ENCODE results near the gene CDHR1.
"Not testable (repeated sequence)": the region's sequence is repeated elsewhere in the genome, so short reads cannot be mapped to it uniquely, and the experiment has no call there.

- TF ChIP-seq, protein P1, sequence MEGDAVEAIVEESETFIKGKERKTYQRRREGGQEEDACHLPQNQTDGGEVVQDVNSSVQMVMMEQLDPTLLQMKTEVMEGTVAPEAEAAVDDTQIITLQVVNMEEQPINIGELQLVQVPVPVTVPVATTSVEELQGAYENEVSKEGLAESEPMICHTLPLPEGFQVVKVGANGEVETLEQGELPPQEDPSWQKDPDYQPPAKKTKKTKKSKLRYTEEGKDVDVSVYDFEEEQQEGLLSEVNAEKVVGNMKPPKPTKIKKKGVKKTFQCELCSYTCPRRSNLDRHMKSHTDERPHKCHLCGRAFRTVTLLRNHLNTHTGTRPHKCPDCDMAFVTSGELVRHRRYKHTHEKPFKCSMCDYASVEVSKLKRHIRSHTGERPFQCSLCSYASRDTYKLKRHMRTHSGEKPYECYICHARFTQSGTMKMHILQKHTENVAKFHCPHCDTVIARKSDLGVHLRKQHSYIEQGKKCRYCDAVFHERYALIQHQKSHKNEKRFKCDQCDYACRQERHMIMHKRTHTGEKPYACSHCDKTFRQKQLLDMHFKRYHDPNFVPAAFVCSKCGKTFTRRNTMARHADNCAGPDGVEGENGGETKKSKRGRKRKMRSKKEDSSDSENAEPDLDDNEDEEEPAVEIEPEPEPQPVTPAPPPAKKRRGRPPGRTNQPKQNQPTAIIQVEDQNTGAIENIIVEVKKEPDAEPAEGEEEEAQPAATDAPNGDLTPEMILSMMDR (IDR thresholded peaks at IDR 0.05): not testable (repeated sequence)
- not testable (repeated sequence) for TF ChIP-seq ZFX (IDR thresholded peaks at IDR 0.05; ENCODE audit: borderline replicate concordance)
Observed at GRCh38 chr10:84168382-84168781, 26.0 kb upstream of the CDHR1 start.
